RWPE1 (cell line): ENCODE measurements around the gene COMT.

Source experiments
- CTCF ChIA-PET: fragments of 350-600 bp; sonication (Branson Sonifier 250); formaldehyde crosslinking; extraction: SDS; loops from one replicate; lab custom pipeline; 2021; lab: Yijun Ruan, JAX
- POLR2A ChIA-PET: fragments of 400-600 bp; formaldehyde crosslinking; extraction: SDS; loops from one replicate; lab custom pipeline; 2020; ENCODE audit warnings: antibody characterized with exemption; ENCODE audit not compliant: low non-redundant PET; lab: Yijun Ruan, JAX
- DNase-seq: peaks from one replicate; pipeline ENCODE4 v3.0.0; 2012; ENCODE audit warnings: low spot score
- H3K27ac ChIP-seq: fragments of 450-650 bp; 2 replicates; pipeline ENCODE4 v1.5.1; 2017
- CTCF ChIP-seq: fragments of 450-650 bp; conservative IDR thresholded peaks from 2 replicates; pipeline ENCODE4 v1.5.1; 2017; ENCODE audit warnings: low read depth, mild to moderate bottlenecking

Gene COMT

DNA sequence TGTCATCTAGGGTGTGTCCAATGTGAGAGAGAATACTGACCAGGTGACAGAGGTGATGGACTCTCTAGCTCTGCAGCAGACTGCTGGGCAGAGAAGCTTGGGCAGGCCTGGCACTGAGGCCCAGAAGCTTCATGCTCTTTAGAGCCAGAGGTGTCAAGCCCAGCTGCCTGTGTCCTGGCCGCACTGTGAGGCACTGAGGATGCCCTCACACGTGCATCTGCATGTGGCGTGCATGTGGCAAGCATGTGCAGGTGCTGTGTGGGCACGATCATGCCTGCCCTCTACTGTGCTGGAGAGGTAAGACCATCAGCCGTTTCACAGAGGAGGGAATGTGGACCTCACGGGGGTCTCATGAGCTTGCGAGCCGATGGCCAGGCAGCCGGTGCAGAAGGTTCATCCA is 15.9 kb downstream of the COMT start:
- TF ChIP-seq CTCF = no peak
- CTCF ChIA-PET = no interaction called here
- no peak overlapping the region for H3K27ac ChIP-seq
- no peak for DNase-seq
- POLR2A ChIA-PET = no interaction called here

DNA sequence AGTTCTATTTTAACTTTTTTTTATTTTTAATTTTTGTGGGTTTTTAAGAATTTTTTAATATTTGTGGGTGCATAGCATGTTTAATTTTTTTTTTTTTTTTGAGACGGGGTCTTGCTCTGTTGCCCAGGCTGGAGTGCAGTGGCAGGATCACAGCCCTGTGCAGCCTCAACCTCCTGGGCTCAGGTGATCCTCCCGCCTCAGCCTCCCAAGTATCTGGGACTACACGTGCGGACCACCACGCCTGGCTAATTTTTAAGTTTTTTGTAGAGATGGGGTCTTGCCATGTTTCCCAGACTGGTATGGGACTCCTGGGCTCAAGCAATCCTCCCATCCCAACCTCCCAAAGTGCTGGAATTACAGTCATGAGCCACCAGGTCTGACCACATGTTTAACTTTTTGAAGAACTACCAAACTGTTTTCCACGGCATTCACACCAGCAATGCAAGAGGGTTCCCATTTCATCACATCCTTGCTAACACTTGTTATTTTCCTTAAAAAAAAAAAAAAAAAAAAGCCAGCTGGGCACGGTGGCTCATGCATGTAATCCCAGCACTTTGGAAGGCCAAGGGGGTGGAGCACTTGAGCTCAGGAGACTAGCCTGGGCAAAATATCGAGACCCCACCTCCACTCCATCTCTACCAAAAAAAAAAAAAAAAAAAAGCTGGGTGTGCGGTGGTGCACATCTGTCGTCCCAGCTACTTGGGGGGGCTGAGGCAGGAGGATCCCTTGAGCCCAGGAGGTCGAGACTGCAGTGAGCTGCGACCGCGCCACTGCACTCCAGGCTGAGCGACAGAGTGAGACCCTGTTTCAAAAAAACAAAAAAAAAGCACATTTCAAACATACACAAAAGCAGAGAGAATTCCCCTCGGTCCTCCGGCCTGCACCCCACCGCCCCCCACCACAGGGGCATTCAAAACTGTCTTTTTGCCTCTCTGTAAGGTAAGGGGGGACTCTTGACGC is 16.8 kb downstream of the COMT start:
- TF ChIP-seq CTCF = no peak
- ChIA-PET CTCF (no interaction called here), POLR2A (interaction anchor here (0.5 to 0.7 kb wide), 2 partner anchors 19 to 149 kb away, joined by 3 to 4 read pairs; no protein-coding TSS in a partner anchor)
- H3K27ac ChIP-seq = peak overlapping the region; percentile 45
- no peak for DNase-seq

GRCh38 chr22:19959043-19959586 is 17.5 kb downstream of the COMT start:
- CTCF ChIA-PET = no interaction called here
- peak overlapping the region; percentile 45 for H3K27ac ChIP-seq
- no peak for DNase-seq
- TF ChIP-seq CTCF = no peak
- POLR2A ChIA-PET = interaction anchor here (0.5 to 0.7 kb wide), 2 partner anchors 19 to 148 kb away, joined by 3 to 4 read pairs; no protein-coding TSS in a partner anchor

GRCh38 chr22:19959587-19960490 is 18.3 kb downstream of the COMT start:
- no peak for TF ChIP-seq CTCF

DNA sequence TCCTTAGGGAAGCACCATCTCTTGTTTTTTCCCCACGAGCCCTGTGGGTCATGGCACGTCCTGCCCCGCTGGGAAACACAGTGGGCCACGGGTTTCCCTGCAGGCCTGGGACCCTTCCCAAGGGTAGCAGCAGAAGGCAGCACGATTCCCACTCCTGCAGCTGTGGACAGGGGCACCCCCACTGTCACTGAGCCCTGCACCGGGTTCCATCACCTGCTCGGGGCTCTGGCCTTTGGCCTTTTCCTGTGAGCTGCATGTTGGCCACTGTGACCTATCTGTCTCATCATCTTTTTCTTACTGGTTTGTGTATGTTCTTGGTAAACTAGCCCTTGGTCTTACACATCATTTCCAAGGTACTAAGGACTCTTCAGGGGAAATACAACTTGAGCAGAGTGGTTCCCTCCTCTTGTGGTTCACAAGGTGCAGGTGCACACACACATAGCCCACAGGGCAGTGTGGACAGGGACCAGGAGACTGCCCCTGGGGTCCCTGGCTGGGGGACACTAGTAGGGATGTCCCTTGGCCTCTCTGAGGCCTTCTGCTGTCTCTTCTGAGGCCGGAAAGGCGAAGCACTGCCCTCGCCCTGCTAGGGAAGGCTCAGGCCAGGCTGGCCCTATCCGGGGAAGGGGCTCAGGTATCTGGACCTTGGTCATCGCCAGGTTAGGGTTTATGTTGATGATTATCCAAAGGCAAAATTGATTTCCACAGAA is 19.1 kb downstream of the COMT start:
- CTCF ChIA-PET = no interaction called here
- H3K27ac ChIP-seq = peak overlapping the region; percentile 78
- TF ChIP-seq CTCF = no peak
- no peak for DNase-seq
- POLR2A ChIA-PET = no interaction called here

More at GRCh38 chr22:19959587-19960490, 18.3 kb downstream of the COMT start:
- peak overlapping the region; percentile 78 for H3K27ac ChIP-seq
- ChIA-PET CTCF (no interaction called here), POLR2A (no interaction called here)
- no peak for DNase-seq

DNA sequence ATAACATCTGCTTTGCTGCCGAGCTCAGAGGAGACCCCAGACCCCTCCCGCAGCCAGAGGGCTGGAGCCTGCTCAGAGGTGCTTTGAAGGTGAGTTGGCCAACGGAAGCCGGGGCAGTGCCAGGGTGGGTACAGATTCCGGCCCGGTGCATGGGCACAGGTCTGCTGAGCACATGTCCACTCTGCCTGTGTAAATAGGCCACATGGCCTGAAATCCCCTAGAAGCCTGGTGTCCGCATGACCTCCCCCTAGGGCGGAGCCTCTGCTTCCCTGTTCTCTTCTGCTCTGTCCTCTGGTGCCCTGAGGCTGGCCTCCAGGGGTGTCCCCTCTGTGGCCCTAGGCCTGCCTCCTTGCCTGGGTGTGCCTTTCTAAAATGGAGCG is 19.6 kb downstream of the COMT start:
- no peak for DNase-seq
- CTCF ChIA-PET = no interaction called here
- H3K27ac ChIP-seq = peak overlapping the region; percentile 78
- POLR2A ChIA-PET = no interaction called here
- no peak for TF ChIP-seq CTCF
